Measurements from ENCODE around the gene SELPLG.

Gene SELPLG

DNA sequence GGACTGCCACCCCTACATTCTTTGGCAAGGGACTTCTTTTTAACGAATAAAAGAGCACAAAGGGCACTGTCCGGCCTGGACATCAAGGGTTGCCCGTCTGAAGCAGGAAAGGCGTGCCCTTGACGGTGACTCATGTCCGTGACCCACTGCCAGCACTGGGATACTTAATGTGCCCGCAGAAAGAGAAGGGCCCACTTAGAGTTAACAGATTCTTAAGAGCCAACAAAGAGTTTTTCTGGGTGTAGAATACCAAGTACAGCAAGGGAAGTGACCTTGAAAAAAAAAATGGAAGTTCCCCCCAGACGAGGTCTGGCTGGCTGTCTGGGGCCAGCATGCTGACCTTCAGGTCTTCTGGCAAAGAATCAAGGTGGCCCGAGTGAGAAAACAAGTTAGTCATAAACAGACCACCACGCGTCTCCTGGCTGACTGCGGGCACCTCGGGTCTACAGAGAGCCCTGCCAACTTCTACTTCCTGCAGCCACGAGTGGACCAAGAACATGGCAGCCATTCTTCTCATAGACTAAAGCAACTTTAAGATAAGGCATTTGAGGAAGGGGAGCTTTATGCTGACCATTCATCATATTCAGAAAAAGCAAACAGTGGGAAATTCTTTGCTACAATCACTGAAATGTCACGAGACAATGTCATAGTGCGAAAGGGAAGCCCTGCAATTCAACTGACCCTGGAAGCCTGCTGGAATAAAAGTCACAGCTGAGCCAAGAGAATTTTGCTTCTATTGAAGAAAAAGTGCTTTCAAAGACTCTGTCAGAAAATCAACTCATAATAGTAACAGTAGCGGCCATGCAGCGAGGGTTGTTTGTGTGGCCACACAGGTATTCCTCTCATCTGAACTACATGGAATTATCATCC lies 10.5 kb upstream of the SELPLG start:
- TF ChIP-seq, protein P1, sequence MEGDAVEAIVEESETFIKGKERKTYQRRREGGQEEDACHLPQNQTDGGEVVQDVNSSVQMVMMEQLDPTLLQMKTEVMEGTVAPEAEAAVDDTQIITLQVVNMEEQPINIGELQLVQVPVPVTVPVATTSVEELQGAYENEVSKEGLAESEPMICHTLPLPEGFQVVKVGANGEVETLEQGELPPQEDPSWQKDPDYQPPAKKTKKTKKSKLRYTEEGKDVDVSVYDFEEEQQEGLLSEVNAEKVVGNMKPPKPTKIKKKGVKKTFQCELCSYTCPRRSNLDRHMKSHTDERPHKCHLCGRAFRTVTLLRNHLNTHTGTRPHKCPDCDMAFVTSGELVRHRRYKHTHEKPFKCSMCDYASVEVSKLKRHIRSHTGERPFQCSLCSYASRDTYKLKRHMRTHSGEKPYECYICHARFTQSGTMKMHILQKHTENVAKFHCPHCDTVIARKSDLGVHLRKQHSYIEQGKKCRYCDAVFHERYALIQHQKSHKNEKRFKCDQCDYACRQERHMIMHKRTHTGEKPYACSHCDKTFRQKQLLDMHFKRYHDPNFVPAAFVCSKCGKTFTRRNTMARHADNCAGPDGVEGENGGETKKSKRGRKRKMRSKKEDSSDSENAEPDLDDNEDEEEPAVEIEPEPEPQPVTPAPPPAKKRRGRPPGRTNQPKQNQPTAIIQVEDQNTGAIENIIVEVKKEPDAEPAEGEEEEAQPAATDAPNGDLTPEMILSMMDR (IDR thresholded peaks at IDR 0.05): no peak

DNA sequence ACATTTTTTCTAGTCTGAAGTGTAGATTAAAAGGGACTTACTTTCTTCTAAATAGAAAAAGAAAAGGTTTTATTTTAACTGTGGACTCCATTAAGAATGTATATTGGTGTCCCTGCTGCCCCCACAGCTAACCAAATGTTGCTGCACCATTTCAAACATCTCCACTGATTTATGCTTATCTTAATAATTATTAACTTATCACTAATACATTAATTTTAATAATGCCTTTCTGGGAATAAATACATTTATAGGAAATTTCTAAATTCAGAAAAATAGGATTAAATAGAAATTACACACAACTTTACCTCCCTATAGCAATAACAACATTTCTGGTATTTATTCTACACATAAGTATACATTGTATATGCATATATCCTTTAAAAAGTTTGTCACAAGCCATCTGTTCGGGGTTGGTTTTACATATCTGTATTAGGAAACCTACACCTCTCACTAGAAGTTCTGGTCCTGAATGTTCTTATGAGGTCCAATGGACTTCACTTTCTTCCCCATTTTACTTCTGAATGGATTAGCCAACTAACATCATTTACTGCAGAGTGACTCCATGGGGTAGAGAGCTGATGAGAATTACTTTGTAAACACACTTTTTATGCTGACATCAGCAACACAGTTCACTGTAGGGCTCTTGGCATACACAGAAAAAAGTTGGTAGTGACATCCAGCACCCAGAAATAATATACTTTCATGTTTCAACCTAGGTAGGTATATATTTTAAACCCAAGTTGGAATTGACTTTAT lies 9.4 kb upstream of the SELPLG start:
- TF ChIP-seq, protein P1 (IDR thresholded peaks at IDR 0.05): no peak

DNA sequence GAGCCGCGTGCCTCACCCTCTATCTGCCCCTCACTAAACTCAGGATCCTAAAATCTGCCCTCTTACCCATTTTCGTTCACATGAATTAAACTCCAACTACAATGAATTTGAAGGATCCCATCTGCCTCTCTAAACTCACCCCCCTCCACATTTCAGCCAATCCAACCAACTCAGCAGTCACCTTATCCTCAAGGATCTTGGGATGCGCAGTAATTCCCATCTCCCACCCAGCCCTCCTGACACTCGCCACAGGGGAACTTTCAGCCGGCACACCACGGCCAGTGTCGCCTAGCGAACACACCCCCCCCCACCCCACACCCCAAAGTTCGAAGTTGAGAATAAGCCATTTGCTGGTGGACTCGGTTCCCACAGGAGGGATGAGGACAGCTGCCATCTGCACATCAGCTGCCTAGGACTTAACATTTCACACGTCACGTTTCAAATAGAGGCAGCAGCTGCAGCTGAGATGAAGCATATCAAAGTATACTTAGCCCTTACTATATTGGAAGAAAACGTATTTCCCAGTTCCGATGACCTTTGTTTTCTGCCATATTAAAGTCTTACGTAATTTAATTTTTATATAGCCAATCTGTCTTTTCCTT lies 8.7 kb upstream of the SELPLG start:
- TF ChIP-seq, protein P1 (IDR thresholded peaks at IDR 0.05): no peak

DNA sequence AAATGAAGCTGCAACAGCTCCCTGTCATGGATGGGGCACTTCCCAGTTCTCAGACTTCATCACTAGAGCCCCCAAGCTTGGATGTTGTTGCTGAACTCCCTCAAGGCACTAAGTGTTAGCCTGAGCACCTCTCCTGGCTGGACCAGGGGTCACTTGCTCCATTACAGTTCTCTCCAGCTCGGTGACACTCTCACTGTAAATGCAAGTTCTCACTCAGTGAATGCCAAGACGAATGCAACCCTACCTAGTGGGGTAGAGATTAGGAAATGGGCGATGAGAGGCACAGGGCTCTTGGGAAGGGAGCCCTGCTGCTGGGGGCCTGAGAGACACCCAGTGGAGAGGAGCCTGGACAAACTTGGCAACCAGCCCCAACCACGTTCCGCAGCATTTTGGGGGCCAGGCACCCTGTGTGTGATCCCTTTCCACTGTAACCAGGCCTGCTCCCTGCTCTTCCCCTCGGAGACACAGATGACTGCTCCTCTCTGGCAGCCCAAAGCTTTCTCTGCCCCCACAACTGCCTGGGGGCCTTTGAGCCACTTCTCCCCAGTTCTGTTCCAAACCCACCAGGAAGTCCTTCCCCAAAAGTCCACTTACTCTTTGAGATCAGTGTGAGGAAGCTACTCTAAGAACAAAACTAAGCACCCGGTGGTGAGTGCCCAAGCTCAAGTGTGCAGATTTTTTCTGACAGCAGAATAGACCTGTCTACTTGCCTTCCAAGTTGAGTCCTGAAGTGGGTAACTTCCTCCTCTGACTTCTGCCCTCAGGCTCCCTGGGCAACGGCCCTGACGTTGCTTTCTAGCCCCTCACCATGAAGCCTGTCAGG lies 8.0 kb upstream of the SELPLG start:
- TF ChIP-seq, protein P1 (IDR thresholded peaks at IDR 0.05): no peak

DNA sequence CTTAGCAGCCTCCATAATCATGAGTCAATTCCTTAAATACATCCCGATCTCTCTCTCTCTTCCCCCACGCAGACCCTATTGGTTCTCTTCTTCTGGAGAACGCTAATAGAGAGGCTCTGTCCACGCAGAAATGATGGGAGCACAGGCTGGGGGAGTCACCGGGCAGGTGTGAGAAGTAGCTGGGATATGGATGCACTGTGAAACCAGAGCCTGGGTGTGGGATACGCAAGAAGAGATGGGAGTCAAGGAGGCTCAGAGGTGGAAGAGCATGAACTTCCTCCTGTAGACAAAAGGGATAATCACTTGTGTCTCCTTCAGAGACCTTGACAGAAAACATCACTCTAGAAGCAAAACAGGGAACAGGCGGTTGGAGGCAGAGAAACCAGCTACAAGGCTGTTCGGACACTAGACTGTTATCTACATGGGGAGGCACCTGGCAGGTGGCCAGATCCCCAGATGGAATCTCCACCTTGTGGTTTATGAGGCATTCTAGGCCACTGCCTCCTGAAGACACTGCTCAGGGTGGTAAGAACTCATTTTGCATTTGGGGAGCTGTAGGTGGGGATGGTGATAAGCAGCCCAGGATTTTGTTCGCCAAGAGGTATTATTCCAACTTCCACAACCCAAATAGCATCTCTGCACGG lies 7.2 kb upstream of the SELPLG start:
- TF ChIP-seq, protein P1 (IDR thresholded peaks at IDR 0.05): no peak

DNA sequence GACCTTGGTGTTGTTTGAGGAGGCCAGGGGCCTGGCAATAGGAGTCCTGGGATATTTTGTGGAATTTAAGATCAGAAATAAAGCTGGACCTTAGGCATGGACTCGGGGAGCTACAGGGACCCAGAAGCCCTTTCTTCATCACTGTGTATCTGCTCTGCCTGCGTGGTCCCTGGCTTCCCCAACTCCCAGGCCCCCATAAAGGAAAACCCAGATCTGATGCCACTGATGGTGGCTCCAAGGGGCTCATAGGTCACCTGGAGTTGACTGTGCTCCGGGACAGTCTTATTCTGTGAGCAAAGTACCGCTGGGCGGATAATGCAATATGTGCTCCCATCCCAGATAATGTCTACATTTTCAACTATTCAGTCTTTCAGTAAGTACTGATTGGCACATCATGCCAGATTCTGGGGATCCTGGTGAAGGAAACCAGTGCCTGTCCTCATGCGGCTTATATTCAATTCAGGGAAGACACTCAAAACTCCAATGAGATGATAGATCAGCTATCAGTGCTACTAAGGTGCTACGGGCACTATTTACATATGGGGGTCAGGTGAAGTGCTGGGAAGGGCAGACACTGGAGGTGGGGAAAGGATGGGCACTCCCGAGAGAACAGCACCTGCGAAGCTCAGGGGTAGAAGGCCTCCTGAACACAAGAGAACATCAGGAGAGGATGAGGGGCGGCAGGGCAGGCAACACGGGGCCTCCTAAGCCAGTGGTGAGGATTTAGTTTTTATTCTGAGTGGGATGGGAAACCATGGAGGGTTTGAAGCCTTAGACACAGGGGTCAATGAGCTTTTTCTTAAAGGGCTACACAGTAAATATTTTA lies 5.5 kb upstream of the SELPLG start:
- TF ChIP-seq, protein P1 (IDR thresholded peaks at IDR 0.05): no peak
